ENCODE results near the gene P3H4.

The P3H4 gene

GRCh38 chr17:41772218-41772585 is 39.5 kb downstream of the P3H4 start:
- no peak for DNase-seq (ENCODE audit: low spot score)

- no peak for DNase-seq (ENCODE audit: low spot score)
These were observed 40.2 kb downstream of the P3H4 start for GRCh38 chr17:41771389-41772206.

- DNase-seq (ENCODE audit: low spot score): no peak
These were observed 41.8 kb downstream of the P3H4 start for GRCh38 chr17:41769985-41770384.

- no peak for DNase-seq (ENCODE audit: low spot score)
These were observed 42.3 kb downstream of the P3H4 start for GRCh38 chr17:41769346-41769862.

GRCh38 chr17:41768682-41769288 is 43.0 kb downstream of the P3H4 start:
- no peak for DNase-seq (ENCODE audit: low spot score)

GRCh38 chr17:41767324-41768042 is 44.3 kb downstream of the P3H4 start:
- DNase-seq (ENCODE audit: low spot score): no peak

- no peak for DNase-seq (ENCODE audit: low spot score)
These were observed 45.6 kb downstream of the P3H4 start for GRCh38 chr17:41766135-41766534.

GRCh38 chr17:41763327-41763726 is 48.4 kb downstream of the P3H4 start:
- DNase-seq (ENCODE audit: low spot score): no peak

GRCh38 chr17:41762841-41763240 is 48.9 kb downstream of the P3H4 start:
- DNase-seq (ENCODE audit: low spot score): no peak

GRCh38 chr17:41762391-41762790 is 49.4 kb downstream of the P3H4 start:
- DNase-seq (ENCODE audit: low spot score): no peak

- no peak for DNase-seq (ENCODE audit: low spot score)
These were observed 50.9 kb downstream of the P3H4 start for GRCh38 chr17:41760878-41761277.

GRCh38 chr17:41758601-41759000 is 53.1 kb downstream of the P3H4 start:
- no peak for DNase-seq (ENCODE audit: low spot score)

- DNase-seq (ENCODE audit: low spot score): no peak
These were observed 57.7 kb downstream of the P3H4 start for GRCh38 chr17:41754066-41754465.
